Activated CD4-positive, CD25-positive, alpha-beta regulatory T cell treated with anti-CD3 and anti-CD28 coated beads, Interleukin-2, amount 50 U/mL, for 16 hours (primary cell): ENCODE measurements around the gene MANEA.

Experiments
- DNase-seq: peaks from one replicate; pipeline ENCODE4 v3.0.0-alpha.2; 2020; ENCODE audit warnings: low read depth, low spot score

The MANEA gene

DNA sequence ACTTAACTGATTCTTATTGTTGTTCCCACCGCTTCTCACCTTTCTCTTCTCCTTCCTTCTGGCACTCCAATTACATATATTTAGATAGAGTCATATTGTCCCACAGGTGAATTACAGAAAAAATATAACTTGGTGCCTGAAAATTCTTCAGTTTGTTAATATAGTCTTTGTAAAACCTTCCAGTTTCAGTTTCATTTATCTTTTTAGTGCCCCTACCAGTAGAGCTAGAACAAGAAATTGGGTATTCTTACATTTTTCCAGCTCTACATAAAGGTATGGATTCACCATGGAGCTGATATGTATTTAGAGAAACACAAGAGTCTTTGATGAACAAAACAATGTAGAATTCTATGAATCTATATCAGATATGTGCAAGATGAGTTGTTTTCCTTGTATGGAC lies 10.7 kb downstream of the MANEA start:
- DNase-seq: no peak

DNA sequence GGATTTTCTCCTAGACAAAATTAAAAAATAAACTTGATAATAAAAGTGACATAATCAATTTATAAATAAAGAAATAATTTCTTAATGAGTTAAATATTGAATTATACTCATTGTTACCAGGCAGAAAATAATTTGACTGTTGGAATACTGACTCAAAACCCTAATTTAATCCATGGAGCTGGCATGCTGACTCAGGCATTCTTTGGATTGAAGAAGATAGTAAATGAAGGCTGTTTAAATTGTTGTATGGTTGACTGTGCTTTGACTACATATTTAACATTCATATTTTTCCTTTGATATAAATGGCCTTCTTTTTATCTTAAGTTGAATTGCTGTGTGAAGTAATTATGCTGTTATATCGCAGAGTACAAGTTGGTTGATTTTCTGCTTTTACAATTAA lies 11.7 kb downstream of the MANEA start:
- no peak for DNase-seq

DNA sequence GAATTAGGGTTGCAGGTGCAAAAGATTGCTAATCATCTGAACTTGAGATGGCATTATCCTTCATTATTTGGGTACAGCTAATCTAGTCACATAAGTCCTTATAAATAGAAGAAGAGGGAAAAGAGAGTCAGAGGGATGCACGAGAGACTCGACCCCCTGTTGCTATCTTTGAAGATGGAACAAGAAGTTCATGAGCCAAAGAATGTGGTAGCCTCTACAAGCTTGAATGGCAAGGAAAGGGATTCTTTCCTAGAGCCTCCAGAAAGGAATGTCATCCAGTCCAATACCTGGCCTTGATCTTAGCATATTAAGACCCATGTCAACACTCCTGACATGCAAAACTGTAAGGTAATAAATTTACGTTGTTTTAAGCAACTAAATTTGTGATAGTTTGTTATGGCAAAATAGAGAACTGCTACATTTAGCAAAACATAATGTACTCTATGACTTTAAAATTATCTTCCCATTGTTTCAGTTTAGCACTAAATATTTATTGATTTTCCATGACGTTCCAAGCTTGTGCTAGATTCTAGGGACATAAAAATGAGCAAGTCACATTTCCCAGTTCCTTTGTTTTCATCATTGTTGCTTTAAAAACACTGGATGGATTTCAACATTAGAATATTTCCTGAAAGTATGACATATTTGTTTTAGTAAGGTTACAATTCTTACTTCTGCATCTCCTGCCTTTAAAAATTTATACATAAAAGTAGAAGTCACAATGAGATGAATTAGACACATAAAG lies 12.7 kb downstream of the MANEA start:
- no peak for DNase-seq

DNA sequence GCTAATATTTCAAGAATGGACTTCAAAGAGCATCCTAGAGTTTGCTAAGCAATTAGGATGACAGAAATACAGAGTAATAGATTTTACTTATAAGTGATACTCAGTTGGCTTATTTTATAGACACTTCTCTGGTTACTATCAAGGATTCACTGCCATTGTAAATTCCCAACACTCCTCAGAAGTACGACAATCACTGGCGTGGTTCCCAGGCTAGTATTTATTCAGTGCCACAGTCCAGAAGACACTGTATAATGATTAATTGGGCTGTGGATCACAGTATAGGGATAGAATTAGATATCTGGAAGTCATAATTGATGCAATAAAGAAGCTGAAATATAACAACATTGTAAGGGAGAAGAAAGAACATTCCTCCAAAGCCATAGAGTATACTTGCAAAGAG lies 15.7 kb downstream of the MANEA start:
- DNase-seq: no peak

- no peak for DNase-seq
Observed at GRCh38 chr6:95596021-95596420, 18.7 kb downstream of the MANEA start.

GRCh38 chr6:95599706-95600105 lies 22.4 kb downstream of the MANEA start:
- no peak for DNase-seq

- DNase-seq: no peak
Observed at GRCh38 chr6:95601133-95601532, 23.8 kb downstream of the MANEA start.

GRCh38 chr6:95614094-95614493 lies 36.8 kb downstream of the MANEA start:
- no peak for DNase-seq

GRCh38 chr6:95629551-95629950 lies 52.2 kb downstream of the MANEA start:
- DNase-seq: no peak

DNA sequence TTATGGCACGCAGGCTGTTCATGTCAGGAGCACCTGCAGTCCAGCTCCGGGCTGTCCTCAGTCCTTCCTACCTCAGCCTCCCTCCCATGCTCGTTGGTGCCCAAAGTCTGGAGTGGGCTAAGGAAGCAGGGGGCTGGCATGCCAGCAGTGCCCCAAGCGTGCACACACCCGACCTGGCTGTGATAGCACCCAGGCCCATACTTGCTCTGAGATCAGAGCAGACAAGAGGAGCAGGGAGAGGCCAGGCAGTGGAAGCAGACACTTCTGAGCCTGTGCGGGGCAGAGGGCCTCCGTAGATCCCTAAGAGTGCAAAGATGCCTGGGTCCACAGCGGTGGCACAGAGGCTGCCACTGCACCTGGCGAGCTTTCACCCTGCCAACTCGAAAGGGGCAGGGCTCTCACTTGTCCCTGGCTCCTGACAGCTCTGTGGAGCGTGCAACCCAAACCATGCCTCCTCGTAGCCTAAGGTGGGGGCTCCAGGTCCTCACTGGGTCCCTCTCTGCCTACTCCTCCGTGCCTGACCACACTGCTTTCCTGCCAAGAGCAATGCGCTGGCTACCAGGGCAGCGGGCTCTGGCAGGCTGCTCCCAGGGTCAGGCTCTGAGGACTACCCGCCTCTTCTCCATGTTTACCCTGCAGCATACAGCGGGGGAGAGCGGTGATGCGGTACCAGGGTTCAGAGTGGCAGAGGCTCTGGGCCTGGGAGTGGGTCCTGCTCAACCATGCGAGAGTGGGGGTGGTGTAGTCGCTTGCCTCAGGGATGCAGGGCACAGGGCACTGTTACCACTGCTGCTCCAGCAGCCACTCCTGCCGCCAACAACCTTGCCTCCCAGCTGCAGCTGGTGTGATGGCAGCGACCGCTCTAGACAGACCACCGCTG lies 59.5 kb downstream of the MANEA start:
- DNase-seq: no peak

DNA sequence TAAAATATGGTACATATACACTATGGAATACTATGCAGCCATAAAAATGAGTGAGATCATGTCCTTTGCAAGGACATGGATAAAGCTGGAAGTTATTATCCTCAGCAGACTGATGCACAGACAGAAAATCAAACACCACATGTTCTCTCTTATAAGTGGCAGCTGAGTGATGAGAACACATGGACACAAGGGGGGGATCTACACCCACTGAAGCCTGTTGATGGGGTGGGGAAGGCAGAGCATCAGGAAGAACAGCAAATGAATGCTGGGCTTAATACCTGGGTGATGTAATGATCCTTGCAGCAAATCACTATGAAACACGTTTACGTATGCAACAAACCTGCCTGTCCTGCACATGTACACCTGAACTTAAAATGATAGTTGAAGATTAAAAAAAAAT lies 71.3 kb downstream of the MANEA start:
- no peak for DNase-seq

GRCh38 chr6:95649451-95649850 lies 72.1 kb downstream of the MANEA start:
- DNase-seq: no peak

DNA sequence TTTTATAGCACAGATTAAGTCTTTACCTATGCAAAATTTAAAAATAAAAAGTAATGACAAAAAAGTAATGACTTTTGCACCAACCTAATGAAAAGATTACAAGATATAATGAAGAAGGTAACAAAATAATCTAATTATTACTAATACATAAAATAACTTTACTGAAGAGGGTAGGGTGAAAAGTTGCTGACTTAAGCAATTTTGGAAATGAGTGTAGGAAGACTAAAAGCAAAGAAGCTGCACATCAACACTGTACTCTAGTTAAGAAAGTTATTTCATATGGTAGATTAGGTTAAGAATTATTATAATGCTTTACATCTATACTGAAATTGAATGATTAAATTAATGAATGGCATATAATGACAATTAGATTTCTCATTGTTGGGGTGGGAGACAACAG lies 76.8 kb downstream of the MANEA start:
- DNase-seq: no peak

- DNase-seq: no peak
Observed at GRCh38 chr6:95658886-95659285, 81.6 kb downstream of the MANEA start.
